H9 (cell line): ENCODE data around the gene SLC12A1. TPM values are rescaled to one million over a fixed set of nuclear protein-coding genes. Genes with fewer than 3 reads are reported as not detected.

Source experiments
- DNase-seq: peaks from one replicate; pipeline ENCODE4 v3.0.0-alpha.2; 2017
- H2AFZ ChIP-seq: one replicate; pipeline ENCODE4 v1.6.1; 2013; ENCODE audit warnings: mild to moderate bottlenecking, low read length, control low read depth, moderate library complexity
- H2AK5ac ChIP-seq: 2 replicates; pipeline ENCODE4 v1.6.1; 2013; ENCODE audit warnings: low read length, control low read depth, mixed read lengths; ENCODE audit not compliant: insufficient read length
- H2BK120ac ChIP-seq: one replicate; pipeline ENCODE4 v1.6.1; 2013; ENCODE audit warnings: low read depth, mild to moderate bottlenecking, low read length, control low read depth, inconsistent platforms; ENCODE audit not compliant: poor library complexity, severe bottlenecking
- H2BK12ac ChIP-seq: 2 replicates; pipeline ENCODE4 v1.6.1; 2013; ENCODE audit warnings: low read length, control low read depth, mixed read lengths, low read depth; ENCODE audit not compliant: insufficient read length
- H2BK15ac ChIP-seq: 2 replicates; pipeline ENCODE4 v1.6.1; 2013; ENCODE audit warnings: low read depth, low read length, control low read depth
- H2BK20ac ChIP-seq: one replicate; pipeline ENCODE4 v1.6.1; 2013; ENCODE audit warnings: low read depth, mild to moderate bottlenecking, low read length, control low read depth, inconsistent platforms; ENCODE audit not compliant: poor library complexity, severe bottlenecking
- H2BK5ac ChIP-seq: 2 replicates; pipeline ENCODE4 v1.6.1; 2013; ENCODE audit warnings: low read length, control low read depth, mixed read lengths; ENCODE audit not compliant: insufficient read length
- H3K14ac ChIP-seq: 2 replicates; pipeline ENCODE4 v1.6.1; 2013; ENCODE audit warnings: low read length, control low read depth; ENCODE audit not compliant: insufficient read depth
- H3K18ac ChIP-seq: 2 replicates; pipeline ENCODE4 v1.6.1; 2013; ENCODE audit warnings: low read depth, mild to moderate bottlenecking, mixed read lengths, low read length, control low read depth; ENCODE audit not compliant: insufficient read length
- H3K23ac ChIP-seq: 2 replicates; pipeline ENCODE4 v1.6.1; 2013; ENCODE audit warnings: low read length, control low read depth, mixed read lengths, low read depth; ENCODE audit not compliant: insufficient read length
- H3K23me2 ChIP-seq: 2 replicates; pipeline ENCODE4 v1.6.1; 2013; ENCODE audit warnings: low read depth, mild to moderate bottlenecking, mixed read lengths, low read length, control low read depth; ENCODE audit not compliant: insufficient read length, poor library complexity, severe bottlenecking
- H3K27ac ChIP-seq: 2 replicates; pipeline ENCODE4 v1.5.1; 2013; ENCODE audit warnings: low read length, control low read depth, mixed read lengths, low read depth; ENCODE audit not compliant: insufficient read length
- H3K27me3 ChIP-seq: 2 replicates; pipeline ENCODE4 v1.6.1; 2013; ENCODE audit warnings: low read length, control low read depth, inconsistent platforms; ENCODE audit not compliant: insufficient read depth
- H3K4ac ChIP-seq: 2 replicates; pipeline ENCODE4 v1.6.1; 2013; ENCODE audit warnings: low read depth, mild to moderate bottlenecking, control low read depth, inconsistent platforms, low read length, moderate library complexity
- H3K4me1 ChIP-seq: 2 replicates; pipeline ENCODE4 v1.6.1; 2013; ENCODE audit warnings: low read length, control low read depth, inconsistent platforms; ENCODE audit not compliant: insufficient read depth
- H3K4me2 ChIP-seq: 2 replicates; pipeline ENCODE4 v1.6.1; 2013; ENCODE audit warnings: low read length, control low read depth, mixed read lengths; ENCODE audit not compliant: insufficient read length, insufficient read depth
- H3K56ac ChIP-seq: 2 replicates; pipeline ENCODE4 v1.6.1; 2013; ENCODE audit warnings: low read depth, mild to moderate bottlenecking, mixed read lengths, low read length, control low read depth; ENCODE audit not compliant: insufficient read length
- H3K79me1 ChIP-seq: 2 replicates; pipeline ENCODE4 v1.6.1; 2013; ENCODE audit warnings: low read depth, mild to moderate bottlenecking, moderate library complexity, low read length, control low read depth, inconsistent platforms; ENCODE audit not compliant: insufficient read depth, poor library complexity, severe bottlenecking
- H3K79me2 ChIP-seq: 2 replicates; pipeline ENCODE4 v1.6.1; 2013; ENCODE audit warnings: low read length, control low read depth, inconsistent platforms; ENCODE audit not compliant: insufficient read depth
- H3K9ac ChIP-seq: 2 replicates; pipeline ENCODE4 v1.6.1; 2013; ENCODE audit warnings: low read length, control low read depth, mixed read lengths; ENCODE audit not compliant: insufficient read length; ENCODE audit errors: extremely low read depth
- H3K9me3 ChIP-seq: one replicate; pipeline ENCODE4 v1.6.1; 2013; ENCODE audit warnings: low read depth, low read length, inconsistent platforms; ENCODE audit not compliant: control insufficient read depth
- H3T11ph ChIP-seq: one replicate; pipeline ENCODE4 v1.6.1; 2013; ENCODE audit warnings: mild to moderate bottlenecking, low read length, control low read depth, inconsistent platforms
- H4K20me1 ChIP-seq: one replicate; pipeline ENCODE4 v1.6.1; 2013; ENCODE audit not compliant: control insufficient read depth, insufficient read length, insufficient read depth
- H4K5ac ChIP-seq: 2 replicates; pipeline ENCODE4 v1.6.1; 2013; ENCODE audit warnings: low read depth, mild to moderate bottlenecking, mixed read lengths, low read length, control low read depth; ENCODE audit not compliant: insufficient read length
- H4K8ac ChIP-seq: replicated peaks from 2 replicates; pipeline ENCODE4 v1.6.1; 2013; ENCODE audit warnings: low read length, control low read depth, mixed read lengths, low read depth; ENCODE audit not compliant: insufficient read length
- H4K91ac ChIP-seq: 2 replicates; pipeline ENCODE4 v1.6.1; 2013; ENCODE audit warnings: low read depth, mild to moderate bottlenecking, moderate library complexity, mixed read lengths, low read length, control low read depth; ENCODE audit not compliant: insufficient read length
- H3K27ac Mint-ChIP-seq, 3 experiments: 2 replicates in 2 of 3; 3 replicates in 1 of 3; pipeline ENCODE4 v1.8.0; 2020 to 2021; ENCODE audit warnings: mixed read lengths in 3 of 3, mild to moderate bottlenecking in 1 of 3, moderate library complexity in 1 of 3
- H3K27me3 Mint-ChIP-seq: 2 replicates; pipeline ENCODE4 v1.8.0; 2021; ENCODE audit warnings: low read depth, mild to moderate bottlenecking, moderate library complexity, mixed read lengths
- H3K36me3 Mint-ChIP-seq, 3 experiments: 2 replicates in 2 of 3; 3 replicates in 1 of 3; pipeline ENCODE4 v1.8.0; 2020 to 2021; ENCODE audit warnings: low read depth in 3 of 3, mixed read lengths in 3 of 3; ENCODE audit not compliant: insufficient read depth in 1 of 3
- H3K4me1 Mint-ChIP-seq, 2 experiments: 2 replicates each; pipeline ENCODE4 v1.8.0; 2020; ENCODE audit warnings: mixed read lengths in 2 of 2
- H3K4me3 Mint-ChIP-seq, 2 experiments: 2 replicates in 1 of 2; 3 replicates in 1 of 2; pipeline ENCODE4 v1.8.0; 2020 to 2021; ENCODE audit warnings: mild to moderate bottlenecking in 2 of 2, mixed read lengths in 2 of 2, moderate library complexity in 1 of 2
- H3K9me3 Mint-ChIP-seq, 2 experiments: 2 replicates in 1 of 2; 3 replicates in 1 of 2; pipeline ENCODE4 v1.8.0; 2020; ENCODE audit warnings: mild to moderate bottlenecking in 2 of 2, mixed read lengths in 2 of 2, moderate library complexity in 1 of 2
- WGBS: extraction: QIAGEN DNeasy Blood & Tissue Kit; methylation state at CpG from one replicate; pipeline ENCODE4 v1.1.7; 2013; ENCODE audit warnings: missing lambda C conversion rate, low lambda C conversion rate, mixed read lengths; ENCODE audit not compliant: insufficient read length; ENCODE audit errors: extremely low coverage; 5-methylcytosine and 5-hydroxymethylcytosine counted together
- total RNA-seq: library from RNA; stranded (reverse); gene quantifications from 2 replicates; pipeline ENCODE4 v1.2.1, GENCODE V29; 2021
- TF ChIP-seq, protein P1 (sequence below): fragments of 200-600 bp; sonication (generic); conservative IDR thresholded peaks from 3 replicates; pipeline ENCODE4 v1.8.0; 2021; ENCODE audit warnings: antibody characterized with exemption, mild to moderate bottlenecking

SLC12A1 gene
- total RNA-seq, 1 experiment from 2014 or later, result 0.07 TPM

DNA sequence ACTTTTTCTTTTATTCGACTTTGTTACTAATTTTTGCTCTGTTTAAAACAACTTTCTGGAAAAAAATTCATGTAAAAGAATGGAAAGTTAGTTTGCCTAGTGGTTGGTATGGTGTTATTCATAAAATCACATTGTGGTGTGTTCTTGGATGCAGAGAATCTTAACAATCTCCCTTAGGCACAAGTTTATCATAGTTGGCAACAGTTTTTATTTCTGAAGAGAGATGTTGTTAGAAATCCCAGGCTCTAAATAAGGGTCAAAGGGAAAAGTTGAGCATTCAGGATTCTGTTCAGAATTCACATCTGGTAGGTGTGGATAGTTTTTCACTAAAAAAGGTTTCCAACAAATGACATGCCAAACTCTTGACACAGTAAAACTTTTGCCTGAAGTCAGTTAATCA lies 131.5 kb downstream of the SLC12A1 start:
- no peak overlapping the region for H2BK20ac ChIP-seq
- peaks cover 19 to 26% of the 10 kb centered on the region in 2 experiments for H3K4me1 Mint-ChIP-seq

More for the DNA sequence above, 131.5 kb downstream of the SLC12A1 start:
- no peak overlapping the region for H4K8ac ChIP-seq
- no peak overlapping the region for H3K27ac ChIP-seq
- DNase-seq, result no peak
- no peak overlapping the region for H4K5ac ChIP-seq
- peaks cover 16 to 70% (median 56%) of the 10 kb centered on the region in 3 experiments for H3K36me3 Mint-ChIP-seq
- H2BK120ac ChIP-seq, result no peak overlapping the region
- no peaks in the 10 kb centered on the region for H3K27me3 ChIP-seq
- H3K79me2 ChIP-seq, result no peaks in the 10 kb centered on the region; the same call in 1 of the 2 replicates
- H3K4me3 Mint-ChIP-seq, result no peak overlapping the region
- H4K91ac ChIP-seq, result no peak overlapping the region
- TF ChIP-seq, protein P1, sequence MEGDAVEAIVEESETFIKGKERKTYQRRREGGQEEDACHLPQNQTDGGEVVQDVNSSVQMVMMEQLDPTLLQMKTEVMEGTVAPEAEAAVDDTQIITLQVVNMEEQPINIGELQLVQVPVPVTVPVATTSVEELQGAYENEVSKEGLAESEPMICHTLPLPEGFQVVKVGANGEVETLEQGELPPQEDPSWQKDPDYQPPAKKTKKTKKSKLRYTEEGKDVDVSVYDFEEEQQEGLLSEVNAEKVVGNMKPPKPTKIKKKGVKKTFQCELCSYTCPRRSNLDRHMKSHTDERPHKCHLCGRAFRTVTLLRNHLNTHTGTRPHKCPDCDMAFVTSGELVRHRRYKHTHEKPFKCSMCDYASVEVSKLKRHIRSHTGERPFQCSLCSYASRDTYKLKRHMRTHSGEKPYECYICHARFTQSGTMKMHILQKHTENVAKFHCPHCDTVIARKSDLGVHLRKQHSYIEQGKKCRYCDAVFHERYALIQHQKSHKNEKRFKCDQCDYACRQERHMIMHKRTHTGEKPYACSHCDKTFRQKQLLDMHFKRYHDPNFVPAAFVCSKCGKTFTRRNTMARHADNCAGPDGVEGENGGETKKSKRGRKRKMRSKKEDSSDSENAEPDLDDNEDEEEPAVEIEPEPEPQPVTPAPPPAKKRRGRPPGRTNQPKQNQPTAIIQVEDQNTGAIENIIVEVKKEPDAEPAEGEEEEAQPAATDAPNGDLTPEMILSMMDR, result no peak
- H3K4me2 ChIP-seq, result no peak overlapping the region
- no peak overlapping the region for H3T11ph ChIP-seq
- no peaks in the 10 kb centered on the region for H4K20me1 ChIP-seq
- peaks cover 2% of the 10 kb centered on the region for H3K23me2 ChIP-seq
- no peak overlapping the region for H3K23ac ChIP-seq
- H3K27ac Mint-ChIP-seq, result no peak overlapping the region
- no peak overlapping the region for H2AK5ac ChIP-seq
- no peaks in the 10 kb centered on the region for H3K9me3 Mint-ChIP-seq
- no peaks in the 10 kb centered on the region for H3K79me1 ChIP-seq
- H3K4me1 ChIP-seq, result no peaks in the 10 kb centered on the region
- no peak overlapping the region for H3K9ac ChIP-seq
- H3K9me3 ChIP-seq, result no peaks in the 10 kb centered on the region
- H2AFZ ChIP-seq, result no peak overlapping the region
- H3K18ac ChIP-seq, result no peak overlapping the region
- no peak overlapping the region for H2BK5ac ChIP-seq
- H2BK12ac ChIP-seq, result no peak overlapping the region
- no peaks in the 10 kb centered on the region for H3K27me3 Mint-ChIP-seq
- H3K14ac ChIP-seq, result no peak overlapping the region
- no peak overlapping the region for H3K56ac ChIP-seq
- H3K4ac ChIP-seq, result no peak overlapping the region
- H2BK15ac ChIP-seq, result no peak overlapping the region
- no CpG with 5 or more reads among the region's 1 CpG for WGBS
